RWPE2 (cell line): ENCODE data around the gene PRKACA.

Experiments used
- ATAC-seq: fragments of 200-7000 bp; cut with Tn5 transposase; 3 replicates; pipeline ENCODE4 v1.9.1; 2021; ENCODE audit warnings: low read depth
- DNase-seq: peaks from one replicate; pipeline ENCODE4 v3.0.0-alpha.2; 2020; ENCODE audit warnings: low spot score
- H3K27ac ChIP-seq: fragments of 450-650 bp; 2 replicates; pipeline ENCODE4 v1.5.1; 2017; ENCODE audit warnings: mild to moderate bottlenecking; ENCODE audit not compliant: poor library complexity, severe bottlenecking
- H3K27me3 ChIP-seq: fragments of 250-450 bp; sonication (Bioruptor Pico); 2 replicates; pipeline ENCODE4 v1.5.1; 2021; ENCODE audit warnings: mild to moderate bottlenecking, moderate library complexity; ENCODE audit not compliant: insufficient read depth, poor library complexity, severe bottlenecking
- H3K36me3 ChIP-seq: fragments of 250-450 bp; sonication (Bioruptor Pico); 2 replicates; pipeline ENCODE4 v1.5.1; 2020; ENCODE audit warnings: low read depth, mild to moderate bottlenecking, moderate library complexity
- H3K4me1 ChIP-seq: fragments of 250-450 bp; sonication (Bioruptor Pico); 2 replicates; pipeline ENCODE4 v1.5.1; 2021; ENCODE audit warnings: mild to moderate bottlenecking, moderate library complexity; ENCODE audit not compliant: insufficient read depth, poor library complexity, severe bottlenecking
- H3K4me3 ChIP-seq: fragments of 250-450 bp; sonication (Bioruptor Pico); 2 replicates; pipeline ENCODE4 v1.5.1; 2021; ENCODE audit warnings: mild to moderate bottlenecking, moderate library complexity; ENCODE audit not compliant: severe bottlenecking
- H3K9me3 ChIP-seq: fragments of 250-450 bp; sonication (Bioruptor Pico); 2 replicates; pipeline ENCODE4 v1.5.1; 2021; ENCODE audit warnings: mild to moderate bottlenecking, moderate library complexity; ENCODE audit not compliant: severe bottlenecking
- TF ChIP-seq, protein P1 (sequence below): fragments of 450-650 bp; IDR thresholded peaks from one replicate; pipeline ENCODE4 v1.5.1; 2017; ENCODE audit warnings: mild to moderate bottlenecking, moderate library complexity; ENCODE audit not compliant: poor library complexity, severe bottlenecking

PRKACA gene

DNA sequence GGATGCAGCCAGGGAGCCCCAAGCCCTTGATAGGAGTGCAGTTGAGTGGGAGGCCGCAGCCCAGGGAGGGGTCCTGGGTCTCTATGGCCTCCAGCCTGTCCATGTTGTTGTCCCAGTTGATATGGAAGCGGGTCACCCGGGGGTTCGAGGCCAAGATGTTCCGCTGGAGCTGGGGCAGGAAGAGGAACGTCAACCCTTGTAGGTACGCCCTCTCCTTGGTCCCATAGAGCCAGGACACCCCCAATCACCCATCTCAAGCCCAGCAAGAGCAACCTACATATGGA lies 2.9 kb upstream of the PRKACA start:
- no peak for DNase-seq
- no peaks in the 10 kb centered on the region for H3K27me3 ChIP-seq
- H3K4me1 ChIP-seq, result peaks cover 8% of the 10 kb centered on the region
- H3K4me3 ChIP-seq, result no peak overlapping the region
- H3K36me3 ChIP-seq, result peaks cover 14% of the 10 kb centered on the region
- ATAC-seq, result no peak
- TF ChIP-seq, protein P1, sequence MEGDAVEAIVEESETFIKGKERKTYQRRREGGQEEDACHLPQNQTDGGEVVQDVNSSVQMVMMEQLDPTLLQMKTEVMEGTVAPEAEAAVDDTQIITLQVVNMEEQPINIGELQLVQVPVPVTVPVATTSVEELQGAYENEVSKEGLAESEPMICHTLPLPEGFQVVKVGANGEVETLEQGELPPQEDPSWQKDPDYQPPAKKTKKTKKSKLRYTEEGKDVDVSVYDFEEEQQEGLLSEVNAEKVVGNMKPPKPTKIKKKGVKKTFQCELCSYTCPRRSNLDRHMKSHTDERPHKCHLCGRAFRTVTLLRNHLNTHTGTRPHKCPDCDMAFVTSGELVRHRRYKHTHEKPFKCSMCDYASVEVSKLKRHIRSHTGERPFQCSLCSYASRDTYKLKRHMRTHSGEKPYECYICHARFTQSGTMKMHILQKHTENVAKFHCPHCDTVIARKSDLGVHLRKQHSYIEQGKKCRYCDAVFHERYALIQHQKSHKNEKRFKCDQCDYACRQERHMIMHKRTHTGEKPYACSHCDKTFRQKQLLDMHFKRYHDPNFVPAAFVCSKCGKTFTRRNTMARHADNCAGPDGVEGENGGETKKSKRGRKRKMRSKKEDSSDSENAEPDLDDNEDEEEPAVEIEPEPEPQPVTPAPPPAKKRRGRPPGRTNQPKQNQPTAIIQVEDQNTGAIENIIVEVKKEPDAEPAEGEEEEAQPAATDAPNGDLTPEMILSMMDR, result no peak
- no peaks in the 10 kb centered on the region for H3K9me3 ChIP-seq
- no peak overlapping the region for H3K27ac ChIP-seq

DNA sequence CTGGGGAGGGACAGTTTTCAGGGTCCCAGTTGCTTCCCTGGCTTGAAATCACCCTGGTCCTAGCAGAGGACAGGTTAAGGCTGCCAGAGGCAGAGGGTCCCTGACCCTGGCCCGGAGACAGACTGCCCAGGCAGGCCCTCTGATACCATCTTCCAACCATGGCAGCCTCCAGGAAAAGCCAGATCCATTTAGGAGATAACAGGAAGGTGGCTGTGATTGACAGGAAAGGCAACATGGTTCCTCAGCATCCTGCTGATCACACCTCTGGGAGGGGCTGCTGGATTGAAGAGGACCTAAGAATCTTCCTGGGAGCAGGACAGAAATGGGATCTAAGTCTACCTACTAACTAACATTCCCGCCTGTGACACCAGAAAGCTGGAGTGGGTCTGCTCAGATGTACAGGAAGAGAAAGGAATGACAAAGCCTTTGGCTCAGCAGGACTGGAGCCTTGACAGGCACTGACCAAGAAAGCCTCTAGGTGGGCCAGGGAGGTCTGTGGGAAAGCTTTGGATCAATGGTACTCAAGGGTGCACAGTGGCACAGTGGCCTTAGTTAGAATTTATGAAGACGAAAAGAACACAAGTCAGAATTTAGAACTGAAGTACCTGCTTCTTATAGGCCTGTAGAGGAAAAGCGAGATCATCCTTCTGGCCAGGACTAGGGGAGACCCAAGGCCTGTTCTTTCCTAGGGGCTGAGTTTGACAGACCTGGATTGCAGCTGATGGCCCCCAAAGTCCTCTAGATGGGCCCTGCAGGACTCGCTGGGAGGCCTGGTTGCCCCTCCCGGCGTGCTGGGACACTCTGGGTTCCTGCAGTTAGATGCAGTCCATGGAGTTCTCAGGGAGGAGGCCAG lies 2.3 kb upstream of the PRKACA start:
- DNase-seq (no peak), ATAC-seq (no peak)
- peak overlapping the region; percentile 67 for H3K27ac ChIP-seq
- H3K4me1 ChIP-seq, result peaks cover 8% of the 10 kb centered on the region
- H3K27me3 ChIP-seq, result no peaks in the 10 kb centered on the region
- no peaks in the 10 kb centered on the region for H3K9me3 ChIP-seq
- peaks cover 10% of the 10 kb centered on the region for H3K36me3 ChIP-seq
- TF ChIP-seq, protein P1, result no peak
- no peak overlapping the region for H3K4me3 ChIP-seq

DNA sequence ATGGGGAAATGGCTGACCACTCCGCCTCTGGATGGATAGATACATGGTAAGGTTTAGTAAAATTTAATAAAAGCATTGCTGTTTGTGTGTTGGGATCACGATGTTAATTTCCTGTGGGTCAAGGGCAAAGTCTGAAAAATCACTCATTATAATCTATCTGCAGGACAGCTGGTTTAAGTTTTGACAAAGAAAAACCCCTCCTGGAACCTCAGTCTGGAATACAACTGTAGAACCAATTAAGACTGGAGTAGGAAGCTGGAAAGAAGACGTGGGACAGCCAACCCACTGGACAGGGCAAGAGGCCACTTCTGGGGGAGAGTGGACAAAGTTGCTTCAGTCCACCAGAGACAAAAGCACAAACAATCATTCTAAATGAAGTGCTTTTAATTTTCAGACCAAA lies 1.6 kb upstream of the PRKACA start:
- TF ChIP-seq, protein P1, result no peak
- Histone ChIP-seq H3K27me3 (no peaks in the 10 kb centered on the region), H3K9me3 (no peaks in the 10 kb centered on the region), H3K4me1 (peaks cover 8% of the 10 kb centered on the region), H3K27ac (peak overlapping the region; percentile 67), H3K36me3 (peaks cover 3% of the 10 kb centered on the region; the same call in 1 of the 2 replicates), H3K4me3 (no peak overlapping the region)
- no peak for DNase-seq
- no peak for ATAC-seq

DNA sequence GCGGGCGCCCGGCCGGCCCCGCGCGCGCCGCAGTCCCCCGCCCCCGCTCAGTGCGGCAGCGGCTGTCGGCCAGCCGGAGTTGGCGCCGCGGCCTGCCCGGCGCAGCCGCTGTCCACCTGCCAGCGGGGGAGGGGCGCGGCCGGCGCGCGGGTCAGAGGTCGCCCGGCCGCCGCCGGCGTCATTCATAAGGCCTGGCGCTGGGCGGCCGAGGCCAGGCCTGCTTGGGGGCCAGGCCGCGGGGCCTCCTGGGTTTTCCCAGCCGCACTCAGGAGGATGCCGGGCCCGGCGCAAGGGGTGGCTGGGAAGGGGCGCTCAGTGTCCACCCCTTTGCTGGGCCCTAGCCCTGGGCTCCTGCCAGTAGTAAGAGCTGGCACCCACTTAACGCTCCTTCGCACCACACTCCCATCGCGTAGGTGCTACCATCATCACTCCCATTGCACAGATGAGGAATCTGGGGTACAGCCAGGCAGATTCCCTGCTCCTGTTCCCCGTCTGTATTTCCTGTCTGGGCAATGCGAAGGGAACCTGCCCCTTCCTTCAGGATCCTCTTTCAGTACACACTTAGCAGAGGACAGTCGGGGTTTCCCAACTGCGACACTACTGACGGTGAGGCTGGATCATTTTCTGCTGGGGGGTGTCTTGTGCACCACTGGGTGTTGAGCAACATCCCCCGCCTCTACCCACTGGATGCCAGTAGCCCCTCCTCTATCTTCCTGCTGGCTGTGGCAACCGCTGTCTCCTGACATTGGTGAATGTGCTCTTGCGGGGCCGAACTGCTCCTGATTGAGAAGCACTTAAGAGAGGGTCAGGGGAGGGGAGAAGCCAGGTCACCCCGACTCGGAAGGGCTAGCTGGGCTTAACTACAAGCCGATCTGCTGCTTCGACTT lies 846 bp upstream of the PRKACA start:
- DNase-seq (no peak), ATAC-seq (peak; percentile 1; the same call in 1 of the 3 replicates)
- H3K27me3 ChIP-seq, result no peaks in the 10 kb centered on the region
- peak overlapping the region; percentile 94 for H3K4me3 ChIP-seq
- H3K36me3 ChIP-seq, result no peaks in the 10 kb centered on the region
- TF ChIP-seq, protein P1, result no peak
- H3K9me3 ChIP-seq, result no peaks in the 10 kb centered on the region
- peak overlapping the region; percentile 67 for H3K27ac ChIP-seq
- H3K4me1 ChIP-seq, result peaks cover 8% of the 10 kb centered on the region
